Upper lobe of right lung (tissue), 1 donor: Measurements from ENCODE around the gene GPR142. TPM values are rescaled to one million over a fixed set of nuclear protein-coding genes. Genes with fewer than 3 reads are reported as not detected.

Source experiments
- ATAC-seq: fragments of 200-7000 bp; cut with Tn5 transposase; one replicate; pipeline ENCODE4 v1.9.1; 2020; ENCODE audit warnings: mild to moderate bottlenecking, moderate library complexity
- DNase-seq: peaks from one replicate; pipeline ENCODE4 v3.0.0-alpha.2; 2020
- H3K27ac ChIP-seq: fragments of 200-600 bp; one replicate; pipeline ENCODE4 v1.8.0; 2022
- H3K27me3 ChIP-seq: fragments of 200-600 bp; one replicate; pipeline ENCODE4 v1.8.0; 2022; ENCODE audit warnings: mild to moderate bottlenecking
- H3K36me3 ChIP-seq: fragments of 200-600 bp; one replicate; pipeline ENCODE4 v1.8.0; 2022
- H3K4me1 ChIP-seq: fragments of 200-600 bp; one replicate; pipeline ENCODE4 v1.8.0; 2022
- H3K4me3 ChIP-seq: fragments of 200-600 bp; one replicate; pipeline ENCODE4 v1.8.0; 2022; ENCODE audit warnings: mild to moderate bottlenecking
- H3K9me3 ChIP-seq: fragments of 200-600 bp; one replicate; pipeline ENCODE4 v1.8.0; 2022
- intact Hi-C: fragments of 100-400 bp; cut with DNase I; formaldehyde crosslinking; loops from one replicate; pipeline ENCODE4 v1.11.0; 2022
- total RNA-seq: library from RNA; stranded (reverse); fragmentation: NEBNext Ultra II Directional; extraction: Animal tissue kit (Norgen Biotek cat#: 25700); gene quantifications from one replicate; pipeline ENCODE4 v1.2.1, GENCODE V29; 2021
- TF ChIP-seq, protein P1 (sequence below): fragments of 200-600 bp; IDR thresholded peaks from one replicate; pipeline ENCODE4 v1.8.0; 2022; ENCODE audit warnings: antibody characterized with exemption
- donor health status: DM: no; HTN: yes; CAD: no; lungs with severe emphysema.

Gene GPR142
- total RNA-seq, 1 donor from 2014 or later = not detected

GRCh38 chr17:74407384-74407783, 40.1 kb downstream of the GPR142 start:
- TF ChIP-seq, protein P1, sequence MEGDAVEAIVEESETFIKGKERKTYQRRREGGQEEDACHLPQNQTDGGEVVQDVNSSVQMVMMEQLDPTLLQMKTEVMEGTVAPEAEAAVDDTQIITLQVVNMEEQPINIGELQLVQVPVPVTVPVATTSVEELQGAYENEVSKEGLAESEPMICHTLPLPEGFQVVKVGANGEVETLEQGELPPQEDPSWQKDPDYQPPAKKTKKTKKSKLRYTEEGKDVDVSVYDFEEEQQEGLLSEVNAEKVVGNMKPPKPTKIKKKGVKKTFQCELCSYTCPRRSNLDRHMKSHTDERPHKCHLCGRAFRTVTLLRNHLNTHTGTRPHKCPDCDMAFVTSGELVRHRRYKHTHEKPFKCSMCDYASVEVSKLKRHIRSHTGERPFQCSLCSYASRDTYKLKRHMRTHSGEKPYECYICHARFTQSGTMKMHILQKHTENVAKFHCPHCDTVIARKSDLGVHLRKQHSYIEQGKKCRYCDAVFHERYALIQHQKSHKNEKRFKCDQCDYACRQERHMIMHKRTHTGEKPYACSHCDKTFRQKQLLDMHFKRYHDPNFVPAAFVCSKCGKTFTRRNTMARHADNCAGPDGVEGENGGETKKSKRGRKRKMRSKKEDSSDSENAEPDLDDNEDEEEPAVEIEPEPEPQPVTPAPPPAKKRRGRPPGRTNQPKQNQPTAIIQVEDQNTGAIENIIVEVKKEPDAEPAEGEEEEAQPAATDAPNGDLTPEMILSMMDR = no peak
- Histone ChIP-seq H3K4me1 (no peaks in the 10 kb centered on the region), H3K4me3 (no peak overlapping the region), H3K27ac (no peak overlapping the region), H3K9me3 (no peaks in the 10 kb centered on the region), H3K27me3 (no peaks in the 10 kb centered on the region), H3K36me3 (no peaks in the 10 kb centered on the region)
- intact Hi-C loops = no loop called here
- ATAC-seq (no peak), DNase-seq (no peak)

GRCh38 chr17:74408262-74408661, 41.0 kb downstream of the GPR142 start:
- DNase-seq (peak; percentile 72), ATAC-seq (peak; percentile 74)
- Histone ChIP-seq H3K27me3 (no peaks in the 10 kb centered on the region), H3K27ac (no peak overlapping the region), H3K9me3 (no peaks in the 10 kb centered on the region), H3K36me3 (no peaks in the 10 kb centered on the region), H3K4me3 (no peak overlapping the region), H3K4me1 (no peaks in the 10 kb centered on the region)
- intact Hi-C loops = no loop called here
- TF ChIP-seq, protein P1 = no peak

DNA sequence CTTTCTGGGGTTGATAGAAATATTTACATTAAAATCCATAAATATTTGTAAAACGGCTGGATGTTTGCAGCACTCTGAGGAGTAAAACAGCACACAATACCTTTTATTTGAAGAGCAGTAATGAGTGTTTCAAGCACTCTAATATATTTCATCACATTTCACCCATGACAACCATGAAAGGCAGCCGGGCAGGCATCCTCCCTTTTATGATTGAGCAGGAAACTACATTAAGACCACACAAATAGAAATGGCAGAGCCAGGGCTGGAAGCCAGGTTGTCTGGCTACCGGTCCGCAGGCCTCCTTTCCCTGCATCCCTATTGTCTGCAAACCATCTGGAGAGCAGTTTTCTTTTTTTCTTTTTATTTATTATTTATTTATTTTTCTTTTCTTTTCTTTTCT, 41.5 kb downstream of the GPR142 start:
- no peaks in the 10 kb centered on the region for H3K27me3 ChIP-seq
- no peaks in the 10 kb centered on the region for H3K4me1 ChIP-seq
- no peaks in the 10 kb centered on the region for H3K36me3 ChIP-seq
- intact Hi-C loops = no loop called here
- H3K27ac ChIP-seq = no peak overlapping the region
- ATAC-seq = peak; percentile 69
- H3K4me3 ChIP-seq = no peak overlapping the region
- H3K9me3 ChIP-seq = no peaks in the 10 kb centered on the region
- DNase-seq = no peak
- TF ChIP-seq, protein P1 = no peak

DNA sequence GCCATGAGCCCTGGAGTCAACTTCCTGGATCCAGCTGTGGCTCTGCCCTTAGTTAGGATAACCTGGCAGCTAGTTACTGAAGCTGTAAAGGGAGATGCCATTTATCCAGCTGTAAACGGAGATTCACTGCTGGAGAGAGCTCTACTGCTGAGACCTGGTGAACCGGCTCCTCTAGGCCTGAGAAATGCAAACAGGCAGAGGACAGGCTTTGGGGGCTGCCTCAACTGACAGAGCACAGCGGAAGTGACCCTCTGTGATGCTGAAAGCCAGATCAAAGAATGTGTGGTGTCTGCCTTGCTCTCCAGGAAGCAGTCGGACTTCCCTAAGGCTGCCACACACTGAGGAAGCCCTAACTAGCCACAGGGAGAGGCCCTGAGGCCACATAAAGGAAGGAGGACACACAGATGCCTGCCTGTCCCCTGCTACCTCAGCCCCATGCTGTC, 42.7 kb downstream of the GPR142 start:
- no peaks in the 10 kb centered on the region for H3K9me3 ChIP-seq
- no peaks in the 10 kb centered on the region for H3K4me1 ChIP-seq
- TF ChIP-seq, protein P1 = no peak
- DNase-seq (no peak), ATAC-seq (no peak)
- H3K27me3 ChIP-seq = no peaks in the 10 kb centered on the region
- no peak overlapping the region for H3K27ac ChIP-seq
- H3K4me3 ChIP-seq = no peak overlapping the region
- intact Hi-C loops = no loop called here
- no peaks in the 10 kb centered on the region for H3K36me3 ChIP-seq

- DNase-seq (no peak), ATAC-seq (no peak)
- intact Hi-C loops = no loop called here
- H3K36me3 ChIP-seq = no peaks in the 10 kb centered on the region
- no peaks in the 10 kb centered on the region for H3K4me1 ChIP-seq
- no peak overlapping the region for H3K27ac ChIP-seq
- TF ChIP-seq, protein P1 = no peak
- no peak overlapping the region for H3K4me3 ChIP-seq
- H3K9me3 ChIP-seq = no peaks in the 10 kb centered on the region
- no peaks in the 10 kb centered on the region for H3K27me3 ChIP-seq
Measured at GRCh38 chr17:74412581-74412980, 45.3 kb downstream of the GPR142 start.

- no peak for ATAC-seq
- H3K36me3 ChIP-seq = no peaks in the 10 kb centered on the region
- H3K4me3 ChIP-seq = no peak overlapping the region
- no peaks in the 10 kb centered on the region for H3K27me3 ChIP-seq
- no peak overlapping the region for H3K27ac ChIP-seq
- intact Hi-C loops = no loop called here
- no peak for DNase-seq
- TF ChIP-seq, protein P1 = no peak
- no peaks in the 10 kb centered on the region for H3K9me3 ChIP-seq
- no peaks in the 10 kb centered on the region for H3K4me1 ChIP-seq
Measured at GRCh38 chr17:74413491-74413890, 46.2 kb downstream of the GPR142 start.
